WTC11 (cell line): Measurements from ENCODE around the gene ATP5IF1.

Source experiments
- ATF1 ChIP-seq: sonication (generic); formaldehyde crosslinking; IDR thresholded peaks from 2 replicates; pipeline ENCODE4 v1.8.1; 2023; ENCODE audit warnings: mild to moderate bottlenecking, moderate library complexity, missing genetic modification reagents
- EMX1 ChIP-seq: fragments of 250-450 bp; sonication (Bioruptor Pico); IDR thresholded peaks from 2 replicates; pipeline ENCODE4 v1.8.0; 2021; ENCODE audit warnings: mild to moderate bottlenecking
- SMAD3 ChIP-seq: sonication (generic); formaldehyde crosslinking; IDR thresholded peaks from 2 replicates; pipeline ENCODE4 v1.8.0; 2022; ENCODE audit warnings: missing genetic modification reagents, mild to moderate bottlenecking, borderline replicate concordance
- ZNF138 ChIP-seq: sonication (generic); formaldehyde crosslinking; conservative IDR thresholded peaks from 2 replicates; pipeline ENCODE4 v1.8.1; 2022; ENCODE audit warnings: mild to moderate bottlenecking, moderate library complexity, missing genetic modification reagents
- TF ChIP-seq, protein P1 (sequence below): sonication (generic); formaldehyde crosslinking; IDR thresholded peaks from 2 replicates; pipeline ENCODE4 v1.8.1; 2023; ENCODE audit warnings: mild to moderate bottlenecking, missing genetic modification reagents
- TF ChIP-seq, protein P2 (sequence below): sonication (generic); formaldehyde crosslinking; IDR thresholded peaks from 2 replicates; pipeline ENCODE4 v1.8.1; 2023; ENCODE audit warnings: mild to moderate bottlenecking, missing genetic modification reagents, moderate library complexity

GRCh38 chr1:28232558-28233263, 3.2 kb upstream of the ATP5IF1 start, which contains the start of gene DNAJC8:
- TF ChIP-seq, protein P1, sequence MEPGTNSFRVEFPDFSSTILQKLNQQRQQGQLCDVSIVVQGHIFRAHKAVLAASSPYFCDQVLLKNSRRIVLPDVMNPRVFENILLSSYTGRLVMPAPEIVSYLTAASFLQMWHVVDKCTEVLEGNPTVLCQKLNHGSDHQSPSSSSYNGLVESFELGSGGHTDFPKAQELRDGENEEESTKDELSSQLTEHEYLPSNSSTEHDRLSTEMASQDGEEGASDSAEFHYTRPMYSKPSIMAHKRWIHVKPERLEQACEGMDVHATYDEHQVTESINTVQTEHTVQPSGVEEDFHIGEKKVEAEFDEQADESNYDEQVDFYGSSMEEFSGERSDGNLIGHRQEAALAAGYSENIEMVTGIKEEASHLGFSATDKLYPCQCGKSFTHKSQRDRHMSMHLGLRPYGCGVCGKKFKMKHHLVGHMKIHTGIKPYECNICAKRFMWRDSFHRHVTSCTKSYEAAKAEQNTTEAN, result peak; percentile 16; the same call in 1 of the 2 replicates
- TF ChIP-seq SMAD3 (CRISPR knock-in tag) (no peak), ATF1 (CRISPR knock-in tag) (no peak), ZNF138 (CRISPR knock-in tag) (no peak), EMX1 (no peak)
- TF ChIP-seq, protein P2, sequence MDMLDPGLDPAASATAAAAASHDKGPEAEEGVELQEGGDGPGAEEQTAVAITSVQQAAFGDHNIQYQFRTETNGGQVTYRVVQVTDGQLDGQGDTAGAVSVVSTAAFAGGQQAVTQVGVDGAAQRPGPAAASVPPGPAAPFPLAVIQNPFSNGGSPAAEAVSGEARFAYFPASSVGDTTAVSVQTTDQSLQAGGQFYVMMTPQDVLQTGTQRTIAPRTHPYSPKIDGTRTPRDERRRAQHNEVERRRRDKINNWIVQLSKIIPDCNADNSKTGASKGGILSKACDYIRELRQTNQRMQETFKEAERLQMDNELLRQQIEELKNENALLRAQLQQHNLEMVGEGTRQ, result peak; percentile 99
